ENCODE measurements around the gene SSTR4. TPM values are rescaled to one million over a fixed set of nuclear protein-coding genes. Genes with fewer than 3 reads are reported as not detected.
"Not testable (repeated sequence)": the region's sequence is repeated elsewhere in the genome, so short reads cannot be mapped to it uniquely, and the experiment has no call there.

SSTR4 gene
- total RNA-seq, 3 donors from 2014 or later (not counting 1 experiment from before 2014, with no cell fraction given) = not detected

DNA sequence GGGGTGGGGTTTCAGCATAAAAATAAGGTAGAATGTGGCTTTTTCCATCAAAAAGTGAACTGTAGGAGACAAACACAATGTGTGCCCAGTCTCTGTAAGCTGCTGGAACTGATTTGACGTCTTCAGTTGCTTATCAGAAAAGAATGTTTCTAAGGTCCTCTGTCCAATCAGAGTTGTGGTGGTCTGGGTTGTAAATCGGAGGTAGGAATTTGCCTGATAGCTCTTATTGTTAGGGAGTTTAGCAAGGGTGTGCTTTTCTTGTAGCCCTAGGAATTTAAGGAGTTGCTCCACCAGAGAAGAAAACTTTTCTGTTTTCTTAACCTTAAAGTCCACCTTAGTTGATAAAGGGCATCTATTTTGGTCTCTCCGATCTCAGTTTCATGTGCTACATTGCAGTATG is 10.4 kb upstream of the SSTR4 start:
- Histone ChIP-seq H3K36me3 (ENCODE audit: control insufficient read depth, insufficient read depth, low read length) (no peaks in the 10 kb centered on the region), H3K9me3 (ENCODE audit: control insufficient read depth, insufficient read depth, low read length) (no peaks in the 10 kb centered on the region), H3K4me1 (ENCODE audit: control insufficient read depth, insufficient read depth, low read length) (no peaks in the 10 kb centered on the region), H3K27ac (ENCODE audit: low read length) (no peak overlapping the region), H3K27me3 (ENCODE audit: control insufficient read depth, insufficient read depth, low read length) (no peaks in the 10 kb centered on the region), H3K4me3 (ENCODE audit: low read length) (no peak overlapping the region)
- TF ChIP-seq, protein P1, sequence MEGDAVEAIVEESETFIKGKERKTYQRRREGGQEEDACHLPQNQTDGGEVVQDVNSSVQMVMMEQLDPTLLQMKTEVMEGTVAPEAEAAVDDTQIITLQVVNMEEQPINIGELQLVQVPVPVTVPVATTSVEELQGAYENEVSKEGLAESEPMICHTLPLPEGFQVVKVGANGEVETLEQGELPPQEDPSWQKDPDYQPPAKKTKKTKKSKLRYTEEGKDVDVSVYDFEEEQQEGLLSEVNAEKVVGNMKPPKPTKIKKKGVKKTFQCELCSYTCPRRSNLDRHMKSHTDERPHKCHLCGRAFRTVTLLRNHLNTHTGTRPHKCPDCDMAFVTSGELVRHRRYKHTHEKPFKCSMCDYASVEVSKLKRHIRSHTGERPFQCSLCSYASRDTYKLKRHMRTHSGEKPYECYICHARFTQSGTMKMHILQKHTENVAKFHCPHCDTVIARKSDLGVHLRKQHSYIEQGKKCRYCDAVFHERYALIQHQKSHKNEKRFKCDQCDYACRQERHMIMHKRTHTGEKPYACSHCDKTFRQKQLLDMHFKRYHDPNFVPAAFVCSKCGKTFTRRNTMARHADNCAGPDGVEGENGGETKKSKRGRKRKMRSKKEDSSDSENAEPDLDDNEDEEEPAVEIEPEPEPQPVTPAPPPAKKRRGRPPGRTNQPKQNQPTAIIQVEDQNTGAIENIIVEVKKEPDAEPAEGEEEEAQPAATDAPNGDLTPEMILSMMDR (IDR thresholded peaks at IDR 0.05) = no peak
- ATAC-seq (no peak), DNase-seq (no peak)
- H3K27me3 Mint-ChIP-seq (ENCODE audit: low read depth in 2 of 2) = peaks cover 0 to 38% of the 10 kb centered on the region in 2 donors
- H3K4me1 Mint-ChIP-seq = no peaks in the 10 kb centered on the region
- intact Hi-C loops (cut with micrococcal nuclease) = no loop called here
- no peak overlapping the region for H3K27ac Mint-ChIP-seq
- no peaks in the 10 kb centered on the region for H3K36me3 Mint-ChIP-seq
- H3K4me3 Mint-ChIP-seq = no peak overlapping the region
- no peaks in the 10 kb centered on the region for H3K9me3 Mint-ChIP-seq
- WGBS (ENCODE audit: insufficient coverage) = 65% methylated on average over 2 of the region's 3 CpGs

- H3K27ac ChIP-seq (ENCODE audit: low read length); H3K36me3 Mint-ChIP-seq; H3K4me1 Mint-ChIP-seq; H3K27ac Mint-ChIP-seq; H3K4me3 Mint-ChIP-seq; DNase-seq; H3K36me3 ChIP-seq (ENCODE audit: control insufficient read depth, insufficient read depth, low read length); ATAC-seq; H3K9me3 ChIP-seq (ENCODE audit: control insufficient read depth, insufficient read depth, low read length); H3K27me3 ChIP-seq (ENCODE audit: control insufficient read depth, insufficient read depth, low read length); H3K4me3 ChIP-seq (ENCODE audit: low read length); intact Hi-C loops (cut with micrococcal nuclease); H3K4me1 ChIP-seq (ENCODE audit: control insufficient read depth, insufficient read depth, low read length); H3K9me3 Mint-ChIP-seq: not testable (repeated sequence)
- 82% methylated on average over 14 of the region's 14 CpGs for WGBS (ENCODE audit: insufficient coverage)
- peaks cover 0 to 42% of the 10 kb centered on the region in 2 donors for H3K27me3 Mint-ChIP-seq (ENCODE audit: low read depth in 2 of 2)
Observed at GRCh38 chr20:23025503-23025902, 9.6 kb upstream of the SSTR4 start.

GRCh38 chr20:23027721-23028120 is 7.4 kb upstream of the SSTR4 start:
- Histone ChIP-seq H3K36me3 (ENCODE audit: control insufficient read depth, insufficient read depth, low read length) (no peaks in the 10 kb centered on the region), H3K9me3 (ENCODE audit: control insufficient read depth, insufficient read depth, low read length) (no peaks in the 10 kb centered on the region), H3K27me3 (ENCODE audit: control insufficient read depth, insufficient read depth, low read length) (no peaks in the 10 kb centered on the region), H3K4me3 (ENCODE audit: low read length) (no peak overlapping the region), H3K27ac (ENCODE audit: low read length) (no peak overlapping the region), H3K4me1 (ENCODE audit: control insufficient read depth, insufficient read depth, low read length) (no peaks in the 10 kb centered on the region)
- Mint-ChIP-seq H3K36me3 (no peaks in the 10 kb centered on the region), H3K27ac (no peak overlapping the region), H3K4me1 (no peaks in the 10 kb centered on the region), H3K9me3 (no peaks in the 10 kb centered on the region), H3K27me3 (ENCODE audit: low read depth in 2 of 2) (peaks cover under 1 to 31% of the 10 kb centered on the region in 2 donors), H3K4me3 (no peak overlapping the region)
- intact Hi-C loops (cut with micrococcal nuclease) = no loop called here
- ATAC-seq (peak in 1 of 3 donors; percentile 37), DNase-seq (no peak)
- TF ChIP-seq, protein P1 (IDR thresholded peaks at IDR 0.05) = no peak
- 38% methylated on average over 1 of the region's 1 CpG for WGBS (ENCODE audit: insufficient coverage)

DNA sequence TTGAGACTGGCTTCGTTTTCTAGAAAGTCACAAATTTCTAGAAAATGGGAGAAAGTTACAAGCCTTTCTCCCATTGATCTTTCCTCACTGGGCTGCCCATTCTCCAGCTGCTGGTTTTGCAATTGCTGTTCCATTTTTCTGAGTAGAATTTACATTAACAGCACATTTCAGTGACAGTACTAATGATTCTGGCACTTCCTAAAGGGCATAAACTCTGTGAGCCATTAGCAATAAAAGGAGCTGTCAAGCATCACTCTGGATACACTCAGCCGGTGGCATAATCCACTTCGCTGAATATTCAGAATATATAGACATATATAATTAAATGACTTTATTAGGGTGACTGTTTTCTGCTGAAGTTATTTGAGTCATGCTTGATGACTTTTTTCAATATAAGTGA is 6.7 kb upstream of the SSTR4 start:
- 70% methylated on average over 1 of the region's 3 CpGs for WGBS (ENCODE audit: insufficient coverage)
- TF ChIP-seq, protein P1 (IDR thresholded peaks at IDR 0.05) = no peak
- Mint-ChIP-seq H3K36me3 (no peaks in the 10 kb centered on the region), H3K4me1 (no peaks in the 10 kb centered on the region), H3K27ac (no peak overlapping the region), H3K4me3 (no peak overlapping the region), H3K9me3 (no peaks in the 10 kb centered on the region), H3K27me3 (ENCODE audit: low read depth in 2 of 2) (peaks cover 6 to 38% of the 10 kb centered on the region in 2 donors)
- DNase-seq (no peak), ATAC-seq (no peak)
- Histone ChIP-seq H3K36me3 (ENCODE audit: control insufficient read depth, insufficient read depth, low read length) (no peaks in the 10 kb centered on the region), H3K27me3 (ENCODE audit: control insufficient read depth, insufficient read depth, low read length) (no peaks in the 10 kb centered on the region), H3K9me3 (ENCODE audit: control insufficient read depth, insufficient read depth, low read length) (no peaks in the 10 kb centered on the region), H3K27ac (ENCODE audit: low read length) (no peak overlapping the region), H3K4me3 (ENCODE audit: low read length) (no peak overlapping the region), H3K4me1 (ENCODE audit: control insufficient read depth, insufficient read depth, low read length) (no peaks in the 10 kb centered on the region)
- intact Hi-C loops (cut with micrococcal nuclease) = no loop called here

Data from natural killer cell (primary cell).